Measurements from ENCODE around the gene FUT1. TPM values are rescaled to one million over a fixed set of nuclear protein-coding genes. Genes with fewer than 3 reads are reported as not detected.

The FUT1 gene
- total and polyA plus RNA-seq, 8 donors: 6.5 to 29.7 (median 11.4) TPM

DNA sequence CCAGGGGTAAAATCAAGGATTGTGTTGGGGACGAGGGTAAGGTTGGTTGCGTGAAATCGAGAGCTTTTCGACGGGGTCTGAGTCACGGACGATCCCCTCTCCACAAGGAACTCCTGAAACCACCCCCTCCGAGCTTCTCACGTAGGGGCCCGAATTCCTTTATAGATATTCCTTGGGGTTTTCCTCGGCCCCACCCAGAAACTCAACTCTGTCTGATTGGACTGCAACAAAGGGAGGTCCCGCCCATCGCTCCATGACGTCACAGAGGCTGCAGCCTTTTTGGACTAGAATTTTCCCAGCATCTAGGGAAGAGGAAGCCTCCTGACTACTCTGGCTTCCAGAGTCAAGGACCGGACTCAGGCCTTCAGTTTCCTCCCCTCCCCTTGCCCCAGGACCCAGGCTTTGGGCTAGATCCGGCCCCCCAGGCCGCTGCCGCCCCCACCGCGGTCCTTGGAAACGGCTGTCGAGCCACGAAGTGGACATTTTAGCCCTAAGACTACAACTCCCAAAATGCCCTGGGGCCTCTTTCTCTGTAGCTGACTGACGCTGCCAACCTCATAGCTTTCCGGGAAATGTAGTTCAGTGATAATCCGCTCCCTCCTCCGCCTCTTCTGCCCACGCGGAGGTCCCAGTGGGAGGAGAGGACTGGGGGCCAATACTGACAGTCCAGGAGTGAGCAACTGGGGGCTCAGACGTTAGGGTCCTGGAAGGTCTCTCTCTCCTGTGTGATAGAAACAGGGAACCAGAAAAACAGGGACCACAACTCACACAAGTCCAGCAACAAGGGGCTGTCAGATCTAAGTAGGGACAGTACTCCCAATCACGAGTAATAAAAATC, 5.5 kb downstream of the FUT1 start, which contains the start of gene IZUMO1:
IZUMO1 (minus strand) TSS at position 172 of the 838 bp plus-strand sequence. CDS start 1,050 bp downstream, outside the sequence.
- ATAC-seq: peak; percentile 53 to 72 (median 66)
- H3K27me3 ChIP-seq: no peaks in the 10 kb centered on the region
- H3K4me1 ChIP-seq: peaks cover 0 to 7% (median 5%) of the 10 kb centered on the region in 3 donors
- intact Hi-C loops (cut with DNase I): no loop called here
- FAIRE-seq: no peak
- peaks cover 0 to 5% (median 0%) of the 10 kb centered on the region in 3 donors for H3K36me3 ChIP-seq
- TF ChIP-seq, protein P1, sequence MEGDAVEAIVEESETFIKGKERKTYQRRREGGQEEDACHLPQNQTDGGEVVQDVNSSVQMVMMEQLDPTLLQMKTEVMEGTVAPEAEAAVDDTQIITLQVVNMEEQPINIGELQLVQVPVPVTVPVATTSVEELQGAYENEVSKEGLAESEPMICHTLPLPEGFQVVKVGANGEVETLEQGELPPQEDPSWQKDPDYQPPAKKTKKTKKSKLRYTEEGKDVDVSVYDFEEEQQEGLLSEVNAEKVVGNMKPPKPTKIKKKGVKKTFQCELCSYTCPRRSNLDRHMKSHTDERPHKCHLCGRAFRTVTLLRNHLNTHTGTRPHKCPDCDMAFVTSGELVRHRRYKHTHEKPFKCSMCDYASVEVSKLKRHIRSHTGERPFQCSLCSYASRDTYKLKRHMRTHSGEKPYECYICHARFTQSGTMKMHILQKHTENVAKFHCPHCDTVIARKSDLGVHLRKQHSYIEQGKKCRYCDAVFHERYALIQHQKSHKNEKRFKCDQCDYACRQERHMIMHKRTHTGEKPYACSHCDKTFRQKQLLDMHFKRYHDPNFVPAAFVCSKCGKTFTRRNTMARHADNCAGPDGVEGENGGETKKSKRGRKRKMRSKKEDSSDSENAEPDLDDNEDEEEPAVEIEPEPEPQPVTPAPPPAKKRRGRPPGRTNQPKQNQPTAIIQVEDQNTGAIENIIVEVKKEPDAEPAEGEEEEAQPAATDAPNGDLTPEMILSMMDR (IDR thresholded peaks at IDR 0.05): no peak
- 30 to 32% methylated on average over 31 of the region's 31 CpGs for WGBS, 2 donors
- H3K9me3 ChIP-seq: no peaks in the 10 kb centered on the region
- H3K4me3 ChIP-seq: peak within 1 kb of the TSS in 2 of 4 donors; percentile 5 to 26
- DNase-seq: peak; percentile 77 to 86 (median 84)
- H3K27ac ChIP-seq: peak within 1 kb of the TSS; percentile 51 to 91 (median 69)

DNA sequence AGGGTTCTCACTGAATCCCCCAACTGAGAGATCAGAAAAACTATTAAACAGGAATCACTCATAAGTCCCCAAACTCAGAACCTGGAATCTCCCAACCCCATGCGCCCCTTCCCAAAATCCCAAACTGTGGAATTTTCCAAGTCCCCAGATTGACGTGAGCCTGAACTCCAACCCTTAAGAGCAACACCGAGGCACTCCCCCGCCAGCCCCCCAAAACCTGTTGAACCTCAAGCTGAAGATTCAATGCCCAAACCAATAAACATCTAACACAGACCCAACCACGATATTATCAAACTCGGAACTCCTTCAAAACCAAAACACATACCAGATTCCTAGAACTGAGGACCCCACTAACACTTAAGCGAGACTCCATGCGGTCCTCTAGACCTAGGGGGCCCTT, 6.3 kb downstream of the FUT1 start:
- Histone ChIP-seq H3K4me1 (peaks cover 0 to 7% (median 5%) of the 10 kb centered on the region in 3 donors), H3K36me3 (peaks cover 0 to 5% (median 0%) of the 10 kb centered on the region in 3 donors), H3K27ac (peak overlapping the region; percentile 51 to 91 (median 69)), H3K9me3 (no peaks in the 10 kb centered on the region), H3K27me3 (no peaks in the 10 kb centered on the region), H3K4me3 (no peak overlapping the region)
- 81 to 84% methylated on average over 8 of the region's 8 CpGs for WGBS, 2 donors
- FAIRE-seq (no peak), ATAC-seq (no peak), DNase-seq (no peak)
- intact Hi-C loops (cut with DNase I): no loop called here
- TF ChIP-seq, protein P1 (IDR thresholded peaks at IDR 0.05): no peak

DNA sequence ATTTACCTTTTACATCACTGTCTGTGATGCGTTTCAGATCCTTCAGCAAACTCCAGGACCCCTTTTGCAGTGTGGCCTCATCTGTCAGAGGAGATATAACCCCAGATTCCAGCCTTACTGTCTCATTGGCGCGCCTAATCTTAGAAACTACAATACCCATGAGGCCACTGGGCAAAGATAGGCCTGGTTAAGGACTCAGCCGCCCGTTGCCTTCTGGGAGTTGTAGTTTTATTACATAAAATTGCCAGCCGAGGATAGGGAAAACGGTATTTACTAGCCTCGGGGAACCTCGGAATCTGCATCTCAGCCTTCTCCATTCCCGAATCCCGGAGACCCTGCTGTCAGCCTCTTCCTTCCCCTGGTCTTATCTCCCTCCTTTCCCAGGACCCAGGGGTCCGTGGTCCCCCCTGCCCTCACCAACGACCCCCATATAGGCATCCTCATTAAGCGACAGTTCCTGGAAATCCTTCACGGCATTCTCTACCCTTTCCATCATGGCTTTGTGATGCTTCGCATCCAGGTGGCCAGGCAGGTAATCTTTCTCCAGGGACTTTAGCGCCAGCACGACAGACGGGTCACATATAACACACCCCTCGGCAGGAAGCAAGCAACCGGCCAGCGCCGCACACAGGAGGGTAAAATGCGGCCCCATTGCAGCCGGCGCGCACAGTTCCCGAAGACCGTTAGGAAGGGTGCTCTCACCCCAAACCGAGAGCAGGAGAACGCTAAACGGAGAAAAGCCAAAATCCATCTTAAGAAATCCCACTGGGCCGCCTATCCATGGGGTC, 7.0 kb downstream of the FUT1 start:
- TF ChIP-seq, protein P1 (IDR thresholded peaks at IDR 0.05): no peak
- Histone ChIP-seq H3K27ac (no peak overlapping the region), H3K36me3 (peaks cover 0 to 5% (median 0%) of the 10 kb centered on the region in 3 donors), H3K4me3 (no peak overlapping the region), H3K4me1 (peaks cover 0 to 7% (median 5%) of the 10 kb centered on the region in 3 donors), H3K27me3 (no peaks in the 10 kb centered on the region), H3K9me3 (no peaks in the 10 kb centered on the region)
- intact Hi-C loops (cut with DNase I): no loop called here
- WGBS, 2 donors: 46 to 55% methylated on average over 33 of the region's 33 CpGs
- peak in 4 of 6 donors; percentile 65 to 69 (median 65) for DNase-seq
- peak; percentile 39 to 62 (median 49) for ATAC-seq
- FAIRE-seq: no peak

DNA sequence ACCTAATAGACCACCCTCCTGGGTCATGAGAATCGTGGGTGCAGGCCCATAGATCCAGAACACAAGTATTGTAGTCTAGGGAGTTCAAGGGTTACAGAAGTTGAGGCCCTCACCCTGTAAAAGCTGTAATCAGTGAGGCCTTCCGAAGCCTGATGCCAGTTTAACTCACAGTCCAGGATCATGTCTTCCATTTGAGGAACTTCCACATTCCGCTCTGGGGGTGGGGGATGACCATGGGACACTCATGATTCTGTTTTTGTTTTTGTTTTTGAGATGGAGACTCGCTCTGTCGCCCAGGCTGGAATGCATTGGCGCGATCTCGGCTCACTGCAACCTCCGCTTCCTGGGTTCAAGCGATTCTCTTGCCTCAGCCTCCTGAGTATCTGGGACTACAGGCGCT, 10.3 kb downstream of the FUT1 start:
- WGBS, 2 donors: 85 to 90% methylated on average over 11 of the region's 11 CpGs
- no peaks in the 10 kb centered on the region for H3K27me3 ChIP-seq
- intact Hi-C loops (cut with DNase I): no loop called here
- no peak for ATAC-seq
- H3K4me3 ChIP-seq: no peak overlapping the region
- FAIRE-seq: no peak
- DNase-seq: no peak
- H3K27ac ChIP-seq: peak overlapping the region in 1 of 4 donors; percentile 92
- H3K36me3 ChIP-seq: no peaks in the 10 kb centered on the region
- TF ChIP-seq, protein P1 (IDR thresholded peaks at IDR 0.05): no peak
- peaks cover 0 to 10% (median 9%) of the 10 kb centered on the region in 3 donors for H3K4me1 ChIP-seq
- no peaks in the 10 kb centered on the region for H3K9me3 ChIP-seq

Measured in pancreas (tissue), 10 donors.